Globus pallidus (tissue), 1 donor: Measurements from ENCODE around the gene MXRA8.
"Not testable (repeated sequence)": the region's sequence is repeated elsewhere in the genome, so short reads cannot be mapped to it uniquely, and the experiment has no call there.

Experiments used
- DNase-seq: peaks from one replicate; pipeline ENCODE4 v3.0.0-alpha.2; 2015; ENCODE audit warnings: low spot score

Gene MXRA8

DNA sequence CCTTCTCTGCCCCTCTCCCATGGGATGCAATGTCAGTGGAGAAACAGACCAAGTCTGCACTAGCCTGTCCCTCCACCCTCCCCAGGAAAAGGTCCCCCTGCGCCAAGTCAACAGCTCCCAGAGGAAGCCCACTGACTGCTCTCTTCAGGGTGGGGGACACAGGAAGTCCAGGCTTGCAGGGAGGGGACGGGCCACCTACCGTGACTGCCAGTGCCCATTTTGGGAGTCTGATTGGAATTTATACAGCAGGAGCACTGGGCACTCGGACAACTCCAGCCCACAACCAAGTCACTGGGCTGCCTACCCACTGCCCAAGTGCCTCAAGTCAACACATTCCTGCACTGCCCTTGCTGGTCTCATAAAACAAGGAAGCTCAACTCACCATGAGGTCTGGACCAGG, 34.7 kb upstream of the MXRA8 start:
- DNase-seq, result no peak

DNA sequence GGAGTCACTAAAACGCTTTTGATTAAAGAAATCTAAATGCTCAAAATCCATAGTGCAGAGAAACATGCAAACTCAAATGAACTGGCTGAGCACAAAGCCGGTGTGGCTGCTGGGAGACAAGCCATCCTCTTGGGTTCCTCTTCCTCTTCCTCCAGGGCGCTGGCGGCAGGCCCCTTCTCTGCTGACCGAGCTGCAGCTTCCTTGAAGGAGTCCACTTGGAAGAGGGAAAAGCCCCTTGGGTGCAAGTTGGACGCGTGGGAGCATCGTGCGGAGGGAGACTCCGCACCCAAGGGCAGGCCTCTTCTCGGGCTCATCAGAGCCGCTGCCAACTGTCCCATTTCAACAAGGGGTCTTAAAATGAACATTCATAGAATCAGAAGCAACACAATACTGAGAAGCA, 32.9 kb upstream of the MXRA8 start:
- no peak for DNase-seq

DNA sequence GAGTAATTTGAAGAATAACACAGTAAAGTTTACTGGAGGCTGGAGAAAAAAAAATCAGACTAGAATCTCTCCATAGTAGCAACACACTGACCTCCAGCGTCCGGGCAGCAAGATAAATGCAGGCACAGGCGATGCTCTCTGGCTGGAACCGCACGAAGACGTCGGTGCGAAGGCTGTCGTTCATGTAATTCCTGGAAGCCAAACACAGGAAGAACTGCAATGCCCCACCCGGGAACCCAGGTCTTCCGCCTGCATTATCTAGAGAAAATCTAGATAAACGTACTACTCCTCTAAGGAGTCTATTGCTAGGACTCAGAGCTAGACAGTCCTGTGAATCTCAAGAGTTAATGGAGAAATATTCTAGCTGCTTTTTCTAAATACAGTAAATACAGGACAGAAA, 32.3 kb upstream of the MXRA8 start:
- no peak for DNase-seq

DNA sequence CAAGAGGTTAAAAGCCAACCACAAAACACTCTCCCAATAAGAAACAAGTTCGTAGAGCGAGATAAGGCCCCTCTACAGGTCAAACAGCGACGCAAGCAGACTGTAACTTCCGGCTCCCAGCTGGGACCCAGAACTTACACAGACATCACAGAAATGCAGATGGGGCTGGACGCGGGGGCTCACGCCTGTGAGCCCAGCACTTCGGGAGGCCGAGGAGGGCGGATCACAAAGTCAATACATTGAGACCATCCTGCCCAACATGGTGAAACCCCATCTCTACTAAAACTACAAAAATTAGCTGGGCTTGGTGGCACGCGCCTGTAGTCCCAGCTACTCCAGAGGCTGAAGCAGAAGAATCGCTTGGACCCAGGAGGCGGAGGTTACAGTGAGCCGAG, 29.7 kb upstream of the MXRA8 start:
- no peak for DNase-seq

DNA sequence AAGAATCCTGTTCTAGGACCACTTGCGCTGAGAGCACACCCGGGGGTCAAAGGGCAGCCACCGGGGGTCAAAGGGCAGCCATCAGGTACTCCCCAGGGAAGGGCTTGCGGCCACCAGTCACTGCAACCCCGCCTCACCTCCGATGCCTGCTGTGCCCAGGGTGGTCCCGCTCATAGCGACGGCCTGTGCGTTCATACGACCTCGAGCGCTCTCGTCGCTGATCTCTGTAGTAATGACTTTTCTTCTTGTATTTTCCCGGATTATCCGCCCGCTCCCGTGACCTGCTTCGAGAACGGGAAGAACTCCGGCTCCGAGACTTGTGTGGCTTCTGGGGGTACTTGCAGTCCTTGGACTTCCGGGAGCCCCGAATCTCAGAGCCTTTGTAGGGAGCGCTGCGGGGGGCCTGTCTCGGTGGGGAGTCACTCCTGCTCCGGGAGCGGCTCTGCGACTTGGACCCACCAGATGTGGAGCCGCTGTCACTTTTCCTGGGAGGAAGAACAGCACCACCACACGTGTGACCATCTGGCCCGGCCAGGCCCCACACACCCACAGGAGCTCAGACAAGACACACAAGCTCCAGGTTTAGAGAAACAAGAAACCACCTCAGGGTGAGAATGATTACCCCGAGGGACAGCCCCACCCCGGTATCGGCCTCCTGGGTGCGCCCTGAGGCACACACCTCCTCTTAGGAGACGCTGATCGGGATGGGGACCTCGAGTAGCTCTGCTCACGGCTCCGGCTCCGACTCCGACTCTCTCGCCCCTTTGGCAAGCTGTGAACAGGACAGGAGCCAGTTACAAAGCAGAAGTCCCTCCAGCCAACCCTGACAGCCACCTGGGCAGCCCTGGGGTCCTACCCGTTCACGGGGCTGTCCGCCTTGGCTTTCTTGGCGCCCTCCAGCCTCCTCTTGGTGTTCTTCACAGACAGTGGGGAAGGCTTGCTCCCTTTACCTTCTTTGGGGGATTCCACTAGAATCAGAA, 29.0 kb upstream of the MXRA8 start:
- DNase-seq, result no peak

DNA sequence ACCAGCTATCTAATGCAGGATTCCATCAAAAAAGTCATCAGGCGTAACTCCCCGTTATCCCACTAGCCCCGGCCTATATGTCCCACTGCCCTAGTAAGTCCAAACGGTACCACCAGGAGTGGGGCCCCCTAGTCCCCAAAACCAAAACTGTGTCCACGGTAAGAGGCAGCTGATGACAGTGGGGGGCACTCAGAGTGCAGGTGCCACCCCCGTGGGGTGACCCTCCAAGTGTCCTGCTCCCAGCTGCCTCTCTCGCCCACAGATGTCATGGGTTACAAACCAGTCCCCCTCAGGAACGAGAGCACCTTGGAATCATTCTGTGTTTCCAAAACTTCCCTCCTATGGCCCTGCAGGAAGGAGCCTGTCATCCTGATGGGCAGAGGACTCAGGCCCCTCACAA, 27.6 kb upstream of the MXRA8 start:
- no peak for DNase-seq

DNA sequence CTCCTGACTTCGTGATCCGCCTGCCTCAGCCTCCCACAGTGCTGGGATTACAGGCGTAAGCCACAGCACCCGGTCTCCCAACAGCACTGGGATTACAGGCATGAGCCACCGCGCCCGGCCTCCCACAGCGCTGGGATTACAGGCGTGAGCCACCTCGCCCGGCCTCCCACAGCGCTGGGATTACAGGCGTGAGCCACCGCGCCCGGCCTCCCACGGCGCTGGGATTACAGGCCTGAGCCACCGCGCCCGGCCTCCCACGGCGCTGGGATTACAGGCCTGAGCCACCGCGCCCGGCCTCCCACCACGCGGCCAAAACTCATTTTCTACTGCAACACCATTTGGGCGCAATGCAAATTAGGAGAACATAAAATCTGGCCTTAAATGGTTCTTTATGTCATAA, 27.0 kb upstream of the MXRA8 start:
- DNase-seq, result not testable (repeated sequence)

DNA sequence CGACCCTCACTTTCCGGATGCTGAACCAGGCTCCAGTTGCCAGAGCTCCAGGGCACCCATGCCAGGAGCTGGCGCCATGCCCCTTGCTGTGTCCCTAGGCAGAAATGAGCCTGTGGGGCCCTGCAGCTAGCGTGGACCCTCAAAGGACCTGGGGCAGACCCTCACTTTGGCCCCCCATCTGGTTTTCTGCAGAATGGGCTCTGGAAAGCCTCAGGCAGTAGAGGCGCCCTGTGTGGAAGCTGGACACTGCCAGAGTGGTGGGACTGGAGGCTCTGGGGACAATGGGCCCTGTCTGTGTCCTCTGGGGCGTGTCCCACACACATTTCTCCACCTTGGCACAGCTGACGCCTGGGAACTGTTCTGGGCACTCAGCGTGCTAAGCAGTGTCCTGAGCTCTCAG, 22.9 kb upstream of the MXRA8 start:
- DNase-seq, result no peak

DNA sequence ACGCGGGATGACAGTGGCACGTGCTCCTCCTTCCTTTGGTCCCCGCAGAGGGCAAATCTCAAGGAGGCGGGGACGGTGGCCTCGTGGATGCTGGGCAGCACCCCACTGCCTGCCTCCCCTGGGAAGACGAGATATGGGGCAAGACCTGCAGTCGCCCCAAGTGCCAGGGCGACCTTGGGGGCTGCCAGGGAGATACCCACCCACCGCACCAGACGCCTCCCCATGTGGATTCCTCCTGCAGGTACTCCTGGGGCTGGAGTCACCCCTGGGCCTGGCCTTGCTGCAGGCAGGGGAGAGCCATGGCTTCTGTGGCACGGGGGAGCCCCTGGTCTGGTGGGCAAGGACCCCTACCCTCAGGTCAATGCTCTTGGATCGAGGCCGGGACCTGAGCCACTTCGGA, 22.5 kb upstream of the MXRA8 start:
- no peak for DNase-seq

DNA sequence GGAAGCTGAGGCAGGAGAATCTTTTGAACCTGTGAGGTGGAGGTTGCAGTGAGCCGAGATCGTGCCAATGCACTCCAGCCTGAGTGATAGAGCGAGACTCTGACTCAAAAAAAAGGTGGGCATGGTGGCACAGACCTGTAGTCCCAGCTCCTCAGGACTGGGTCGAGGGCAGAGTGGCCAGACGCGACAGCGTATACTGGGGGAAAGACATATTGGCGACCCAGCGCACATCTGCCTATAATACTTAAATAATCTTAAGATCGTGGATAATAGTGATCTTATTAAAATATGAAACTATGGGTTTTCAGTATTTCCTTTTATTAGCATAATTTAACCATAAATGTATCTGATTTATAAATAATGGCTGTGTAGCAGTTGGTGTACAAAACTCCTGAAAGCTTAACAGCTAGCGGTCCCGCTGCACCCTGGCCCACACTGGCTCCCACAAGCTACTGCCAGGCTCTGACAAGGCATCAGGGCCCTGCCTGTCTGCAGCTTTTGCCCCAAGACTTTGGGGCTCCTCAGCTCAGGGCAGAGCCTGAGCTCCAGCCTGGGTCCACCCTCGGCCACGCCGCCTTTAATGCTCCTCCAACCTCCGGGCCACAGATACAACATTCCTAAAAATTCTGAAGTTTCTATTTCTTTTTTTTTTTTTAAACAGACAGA, 19.3 kb upstream of the MXRA8 start:
- DNase-seq, result no peak

DNA sequence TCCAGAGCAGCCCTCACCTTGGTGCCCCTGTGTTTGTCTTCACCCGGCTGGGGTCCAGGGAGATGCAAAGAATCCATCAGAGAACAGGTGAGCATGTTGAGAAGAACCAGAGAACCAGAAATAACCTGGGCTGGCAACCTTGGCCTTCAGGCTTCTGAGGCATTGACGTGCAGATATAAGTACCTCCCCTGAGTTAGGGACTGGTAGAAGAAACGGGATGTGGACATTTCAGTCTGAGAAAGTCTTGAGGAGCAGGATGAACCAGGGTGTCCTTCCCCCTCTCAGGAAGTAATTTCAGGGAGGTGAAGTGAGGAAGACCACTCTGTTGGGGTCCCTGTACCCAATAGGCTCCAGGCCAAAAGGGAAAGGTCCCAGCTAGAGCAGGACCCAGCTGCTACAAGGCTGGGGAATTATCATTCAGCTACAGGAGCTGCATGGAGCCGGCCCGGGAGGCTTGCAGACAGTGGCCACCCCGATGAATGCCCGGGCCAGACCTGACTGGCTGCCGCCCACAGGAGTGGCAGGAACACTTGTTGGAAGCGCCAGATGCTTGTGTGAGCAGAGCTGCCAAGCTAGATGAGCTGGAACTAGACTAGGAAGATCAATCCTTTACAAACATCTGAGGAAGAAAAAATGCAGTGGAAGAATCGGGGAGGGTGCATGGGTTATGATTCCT, 18.3 kb upstream of the MXRA8 start:
- DNase-seq, result no peak

DNA sequence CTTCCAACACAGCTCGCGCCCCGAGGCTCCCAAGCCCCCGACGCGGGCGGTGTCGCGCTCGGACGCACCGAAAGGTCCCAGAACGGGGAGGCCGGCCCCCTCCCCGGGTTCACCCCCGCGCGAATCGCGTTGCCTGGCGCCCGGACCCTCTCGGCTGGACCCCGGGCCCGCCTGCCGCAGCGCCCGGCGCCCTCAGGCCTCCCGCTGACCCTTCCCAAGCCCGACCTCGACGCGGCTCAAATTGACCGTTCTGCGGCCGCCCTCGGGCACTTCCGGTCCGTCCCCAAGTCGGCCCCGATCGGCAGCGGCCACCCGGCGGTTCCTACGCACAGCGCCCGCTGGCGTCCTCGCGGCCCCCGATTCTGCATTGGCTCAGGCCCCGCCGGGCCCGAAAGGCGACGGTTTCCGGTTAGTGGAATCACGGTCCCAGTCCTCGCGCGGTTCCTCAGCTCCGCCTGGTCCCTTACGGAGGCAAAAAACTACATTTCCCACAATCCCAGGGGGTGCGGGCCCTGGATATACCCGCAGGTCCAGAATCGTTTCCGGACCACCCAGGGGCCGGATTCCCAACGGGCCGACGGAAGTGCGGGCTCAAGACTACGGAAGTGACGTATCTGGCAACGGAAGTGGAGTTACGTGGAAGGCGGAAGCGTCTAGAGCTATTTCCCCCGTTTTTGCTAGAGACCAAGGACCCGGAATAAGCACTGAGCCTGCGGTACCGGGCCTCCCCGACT, 16.7 kb upstream of the MXRA8 start, which contains the start of gene AURKAIP1:
TSS of gene AURKAIP1 (minus strand) at position 279 of the 734 bp plus-strand sequence. CDS start 451 bp downstream, outside the sequence.
- DNase-seq, result peak; percentile 100

DNA sequence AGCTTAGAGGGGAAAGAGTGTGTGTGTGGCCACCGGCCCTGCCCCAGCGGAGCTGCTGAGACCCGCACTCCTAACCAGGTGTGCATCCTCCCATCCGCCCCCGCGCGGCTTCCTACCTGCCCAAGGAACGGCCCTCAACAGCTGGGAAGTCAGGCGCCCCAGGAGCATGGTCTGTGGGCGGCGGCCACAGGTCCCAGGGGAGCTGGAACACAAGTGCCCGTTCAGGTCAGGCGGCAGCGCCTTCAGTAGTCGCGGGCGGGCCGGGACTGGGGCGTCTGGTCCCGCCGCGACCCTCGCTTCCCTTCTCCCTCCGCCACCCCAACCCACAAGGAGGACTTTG, 16.2 kb upstream of the MXRA8 start:
- DNase-seq, result no peak

DNA sequence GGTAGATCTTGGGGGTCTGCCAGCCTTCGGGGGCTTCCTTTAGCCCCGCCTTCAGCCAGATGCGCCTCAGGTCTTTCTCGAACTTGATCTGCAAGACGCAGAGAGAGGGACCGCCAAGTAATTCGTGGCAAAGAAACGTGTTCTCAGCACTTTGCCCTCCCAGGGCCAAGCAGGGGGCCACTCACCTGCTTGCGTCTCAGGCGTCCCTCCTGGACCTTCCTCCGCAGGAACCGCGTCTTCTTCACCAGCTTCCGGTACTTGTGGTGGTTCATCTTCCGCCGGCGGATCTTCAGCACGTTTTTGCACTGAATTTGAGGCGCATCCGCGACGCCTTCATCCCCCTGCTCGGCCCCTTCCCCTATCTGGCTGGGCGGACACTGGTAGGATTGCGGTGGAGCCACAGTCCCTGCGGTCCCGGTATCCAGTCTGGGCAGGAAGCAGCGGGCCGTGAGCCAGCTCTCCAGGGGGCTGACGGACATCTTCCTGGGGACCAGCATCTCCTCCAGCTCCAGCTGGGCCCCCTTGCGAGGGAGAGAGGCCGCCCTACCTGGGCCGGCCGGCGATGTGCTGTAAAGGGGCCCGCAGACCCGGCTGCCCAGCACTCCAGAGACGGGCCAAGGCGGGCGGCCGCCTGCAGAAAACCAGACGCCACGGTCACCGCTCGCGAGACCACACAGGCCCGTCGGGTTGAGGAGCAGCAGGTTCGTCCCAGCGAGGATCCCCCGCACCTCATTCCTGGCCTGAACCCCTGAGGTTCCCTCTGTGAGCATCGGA, 15.6 kb upstream of the MXRA8 start:
- DNase-seq, result no peak

DNA sequence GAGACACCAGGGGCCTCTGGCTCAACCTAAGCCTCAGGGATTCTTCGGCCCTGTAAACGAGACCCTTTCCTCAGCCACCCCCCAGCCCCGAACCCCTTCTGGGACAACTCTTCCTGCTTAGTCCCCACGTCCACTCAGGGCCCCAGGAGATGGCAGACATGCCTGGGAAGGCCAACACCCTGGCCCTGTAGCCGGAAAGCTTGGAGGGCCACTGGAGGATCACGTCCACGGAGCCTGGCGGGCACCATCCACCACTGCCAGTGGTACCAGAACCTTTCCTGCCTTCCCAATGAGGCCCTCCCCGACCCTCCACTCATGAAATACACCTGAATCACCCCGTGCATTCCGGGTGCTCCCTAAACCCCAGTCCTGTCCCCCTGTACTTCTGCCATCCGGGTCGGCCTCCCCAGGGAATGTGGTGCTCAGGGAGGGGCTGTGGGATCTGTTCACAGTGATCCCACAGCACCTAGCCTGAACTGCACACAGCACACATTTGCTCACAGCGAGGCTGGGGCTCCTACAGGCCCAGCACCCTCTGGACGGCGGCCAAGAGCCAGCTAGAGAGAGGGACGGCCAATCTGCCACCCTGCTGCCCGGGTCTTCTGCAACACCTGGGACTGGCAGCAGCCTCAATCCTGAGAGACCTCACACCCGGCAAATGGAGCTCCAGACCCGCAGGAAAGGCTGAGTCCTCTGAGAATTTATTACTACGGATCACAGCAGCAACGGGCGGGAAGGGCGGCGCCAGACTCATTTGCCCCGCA, 14.9 kb upstream of the MXRA8 start:
- DNase-seq, result no peak

DNA sequence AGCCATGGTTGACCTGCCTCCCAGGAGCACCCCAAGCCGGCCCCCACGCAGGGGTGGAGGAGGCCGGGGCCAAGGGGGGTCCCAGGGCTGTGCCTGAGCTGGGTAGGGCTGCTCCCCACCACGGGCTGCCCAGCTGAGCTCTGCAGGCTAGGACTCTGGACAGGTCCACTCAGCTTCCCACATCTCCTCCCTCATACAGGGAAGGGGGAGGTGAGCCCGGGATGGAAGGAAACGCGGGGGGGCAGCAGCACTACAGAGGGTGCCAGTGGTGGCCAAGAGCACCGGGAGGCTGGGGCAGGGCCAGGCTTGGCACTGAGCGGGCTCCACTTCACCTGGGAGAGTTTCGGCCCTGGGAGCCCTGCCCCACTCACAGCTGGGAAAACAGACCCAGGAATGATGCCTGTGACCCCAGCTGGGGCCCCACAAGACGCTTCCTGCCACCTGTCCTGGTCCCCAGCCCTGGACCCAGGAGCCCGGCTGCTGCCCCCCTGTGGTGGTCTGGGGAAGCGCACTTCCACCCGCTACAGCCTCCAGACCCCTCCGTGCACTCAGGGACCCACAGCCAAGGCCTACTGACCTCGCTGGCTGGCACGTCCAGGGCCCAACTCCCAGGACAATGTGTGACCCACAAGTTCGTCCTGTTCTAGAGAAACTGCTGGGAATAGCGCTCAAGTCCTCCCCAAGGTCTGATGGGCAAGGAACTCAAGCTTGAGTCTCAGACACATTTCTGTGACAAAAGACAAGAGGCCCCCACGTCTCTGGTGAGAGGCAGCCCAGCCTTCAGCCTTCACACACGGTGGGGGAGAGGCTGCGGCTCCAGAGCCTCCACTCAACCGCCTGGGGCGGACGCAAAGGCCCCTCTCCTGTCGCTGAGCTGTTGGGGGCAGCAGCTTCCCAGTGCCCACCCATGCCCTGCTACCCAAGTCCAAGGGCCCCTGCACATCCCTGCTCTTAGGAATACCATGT, 13.7 kb upstream of the MXRA8 start:
- DNase-seq, result no peak

DNA sequence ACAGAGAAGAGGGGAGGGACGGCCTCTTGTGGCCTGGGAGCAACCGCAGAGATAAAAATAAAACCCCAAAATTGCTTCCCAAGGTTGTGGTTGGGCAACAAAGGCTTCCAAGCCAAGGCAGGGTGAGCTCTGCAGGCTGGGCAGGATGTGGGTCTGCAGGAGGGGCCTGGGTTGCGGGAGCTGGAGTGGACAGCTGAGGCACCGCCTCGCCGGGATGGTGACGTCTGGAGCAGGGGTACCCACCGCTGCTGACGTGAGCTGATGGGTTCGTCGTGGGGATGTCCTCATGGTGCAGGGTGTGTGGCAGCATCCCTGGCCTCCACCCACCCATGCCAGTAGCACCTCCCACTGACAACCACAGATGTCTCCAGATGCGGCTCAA, 13.0 kb upstream of the MXRA8 start:
- DNase-seq, result no peak

DNA sequence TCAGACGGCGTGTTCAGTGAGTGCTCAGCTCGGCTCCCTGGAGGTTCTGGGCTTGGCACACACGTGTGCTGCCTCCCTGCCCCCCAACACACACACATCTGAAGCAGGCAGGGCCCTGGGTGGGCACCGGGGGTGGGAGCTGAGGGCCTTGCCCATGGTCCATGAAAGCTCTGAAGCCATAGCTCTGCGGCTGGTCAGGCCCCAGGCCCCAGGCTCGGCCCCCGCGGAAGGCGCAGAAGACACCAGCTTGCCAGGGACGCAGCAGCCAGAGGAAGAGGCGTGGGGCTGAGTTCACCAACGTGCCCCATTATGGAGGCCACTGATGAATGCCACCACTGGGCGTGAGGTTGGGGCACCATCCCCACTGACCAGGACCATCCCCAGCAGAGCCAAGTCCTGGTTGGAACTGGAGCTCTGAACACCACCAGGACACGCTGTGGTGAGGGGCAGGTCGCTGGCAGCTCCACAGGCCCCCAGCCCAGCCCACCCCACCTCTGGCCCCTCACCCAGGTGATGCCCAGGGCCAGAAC, 12.5 kb upstream of the MXRA8 start:
- DNase-seq, result no peak

DNA sequence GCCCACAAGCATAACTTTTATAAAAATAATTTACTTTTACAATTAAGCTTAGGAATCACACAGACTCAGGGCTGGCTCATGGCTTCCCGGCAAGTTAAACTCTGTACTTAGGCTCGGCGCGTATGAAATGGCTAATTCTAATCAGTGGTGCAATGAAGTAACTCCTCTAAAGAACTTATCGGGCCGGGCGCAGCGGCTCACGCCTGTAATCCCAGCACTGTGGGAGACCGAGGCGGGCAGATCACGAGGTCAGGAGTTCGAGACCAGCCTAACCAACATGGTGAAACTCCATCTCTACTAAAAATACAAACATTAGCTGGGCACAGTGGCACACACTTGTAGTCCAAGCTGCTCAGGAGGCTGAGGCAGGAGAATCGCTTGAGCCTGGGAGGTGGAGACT, 11.7 kb upstream of the MXRA8 start:
- DNase-seq, result not testable (repeated sequence)
